Kidney epithelial cell (primary cell): Measurements from ENCODE around the gene PYGL. TPM values are rescaled to one million over a fixed set of nuclear protein-coding genes. Genes with fewer than 3 reads are reported as not detected.

Experiments used
- DNase-seq: peaks from one replicate; pipeline ENCODE4 v3.0.0-alpha.2; 2010; ENCODE audit warnings: low read depth
- H3K27me3 ChIP-seq: 2 replicates; pipeline ENCODE4 v1.6.0; 2011; ENCODE audit warnings: low read length; ENCODE audit not compliant: control insufficient read depth, insufficient read depth
- H3K36me3 ChIP-seq: 2 replicates; pipeline ENCODE4 v1.5.1; 2011; ENCODE audit warnings: low read length; ENCODE audit not compliant: control insufficient read depth, insufficient read depth
- H3K4me3 ChIP-seq: 2 replicates; pipeline ENCODE4 v1.5.1; 2011; ENCODE audit warnings: low read depth, mild to moderate bottlenecking, control low read depth, low read length
- total RNA-seq: library from RNA; depleted of rRNA; stranded (reverse); fragments of >200 nt; gene quantifications from 2 replicates; pipeline ENCODE4 v1.2.3, GENCODE V29; 2015
- TF ChIP-seq, protein P1 (sequence below): IDR thresholded peaks from 2 replicates; pipeline ENCODE4 v1.5.1; 2011; ENCODE audit warnings: mild to moderate bottlenecking, moderate library complexity, low read length, control low read depth, inconsistent platforms; ENCODE audit not compliant: insufficient read depth, poor library complexity, severe bottlenecking

PYGL gene
- total RNA-seq, 1 donor from 2014 or later: 41.1 TPM

DNA sequence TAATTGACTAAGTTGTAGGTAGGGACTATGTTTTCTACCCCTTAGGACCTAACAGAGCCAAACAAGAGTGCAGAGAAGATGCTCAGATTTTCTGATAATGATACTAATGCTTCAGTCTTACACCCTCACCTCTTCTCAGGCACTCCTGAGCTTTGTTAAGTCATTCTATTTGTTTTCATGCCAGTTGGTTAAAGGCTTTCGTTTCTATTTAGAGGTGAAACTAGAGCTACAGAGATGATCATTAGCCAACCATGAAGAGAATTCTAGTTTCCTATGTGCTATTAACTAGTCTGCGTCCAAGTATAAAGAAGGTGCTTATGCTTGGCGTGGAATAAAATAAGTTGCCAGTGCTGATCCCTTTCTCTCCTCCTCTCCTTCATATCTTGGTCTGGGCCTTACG, 34.6 kb upstream of the PYGL start:
- Histone ChIP-seq H3K4me3 (no peak overlapping the region), H3K27me3 (peaks cover 2% of the 10 kb centered on the region), H3K36me3 (no peaks in the 10 kb centered on the region)
- no peak for DNase-seq
- TF ChIP-seq, protein P1, sequence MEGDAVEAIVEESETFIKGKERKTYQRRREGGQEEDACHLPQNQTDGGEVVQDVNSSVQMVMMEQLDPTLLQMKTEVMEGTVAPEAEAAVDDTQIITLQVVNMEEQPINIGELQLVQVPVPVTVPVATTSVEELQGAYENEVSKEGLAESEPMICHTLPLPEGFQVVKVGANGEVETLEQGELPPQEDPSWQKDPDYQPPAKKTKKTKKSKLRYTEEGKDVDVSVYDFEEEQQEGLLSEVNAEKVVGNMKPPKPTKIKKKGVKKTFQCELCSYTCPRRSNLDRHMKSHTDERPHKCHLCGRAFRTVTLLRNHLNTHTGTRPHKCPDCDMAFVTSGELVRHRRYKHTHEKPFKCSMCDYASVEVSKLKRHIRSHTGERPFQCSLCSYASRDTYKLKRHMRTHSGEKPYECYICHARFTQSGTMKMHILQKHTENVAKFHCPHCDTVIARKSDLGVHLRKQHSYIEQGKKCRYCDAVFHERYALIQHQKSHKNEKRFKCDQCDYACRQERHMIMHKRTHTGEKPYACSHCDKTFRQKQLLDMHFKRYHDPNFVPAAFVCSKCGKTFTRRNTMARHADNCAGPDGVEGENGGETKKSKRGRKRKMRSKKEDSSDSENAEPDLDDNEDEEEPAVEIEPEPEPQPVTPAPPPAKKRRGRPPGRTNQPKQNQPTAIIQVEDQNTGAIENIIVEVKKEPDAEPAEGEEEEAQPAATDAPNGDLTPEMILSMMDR: no peak

DNA sequence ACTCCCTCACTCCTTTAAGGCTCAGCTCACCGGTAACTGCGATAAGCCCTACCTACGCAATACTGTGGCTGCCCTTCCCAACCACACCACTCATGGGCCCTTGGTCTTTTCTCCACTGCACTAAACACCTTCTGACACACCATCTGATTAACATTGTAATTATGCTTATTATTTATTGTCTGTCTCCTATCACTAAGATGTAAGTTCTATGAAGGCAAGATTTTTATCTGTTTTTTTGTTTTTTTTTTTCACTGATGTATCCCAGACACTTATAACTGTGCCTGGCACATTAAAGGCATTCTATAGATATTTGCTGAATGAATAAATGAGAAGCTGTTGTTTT, 34.2 kb upstream of the PYGL start:
- DNase-seq: no peak
- Histone ChIP-seq H3K4me3 (no peak overlapping the region), H3K36me3 (no peaks in the 10 kb centered on the region), H3K27me3 (peaks cover 2% of the 10 kb centered on the region)
- TF ChIP-seq, protein P1: no peak

DNA sequence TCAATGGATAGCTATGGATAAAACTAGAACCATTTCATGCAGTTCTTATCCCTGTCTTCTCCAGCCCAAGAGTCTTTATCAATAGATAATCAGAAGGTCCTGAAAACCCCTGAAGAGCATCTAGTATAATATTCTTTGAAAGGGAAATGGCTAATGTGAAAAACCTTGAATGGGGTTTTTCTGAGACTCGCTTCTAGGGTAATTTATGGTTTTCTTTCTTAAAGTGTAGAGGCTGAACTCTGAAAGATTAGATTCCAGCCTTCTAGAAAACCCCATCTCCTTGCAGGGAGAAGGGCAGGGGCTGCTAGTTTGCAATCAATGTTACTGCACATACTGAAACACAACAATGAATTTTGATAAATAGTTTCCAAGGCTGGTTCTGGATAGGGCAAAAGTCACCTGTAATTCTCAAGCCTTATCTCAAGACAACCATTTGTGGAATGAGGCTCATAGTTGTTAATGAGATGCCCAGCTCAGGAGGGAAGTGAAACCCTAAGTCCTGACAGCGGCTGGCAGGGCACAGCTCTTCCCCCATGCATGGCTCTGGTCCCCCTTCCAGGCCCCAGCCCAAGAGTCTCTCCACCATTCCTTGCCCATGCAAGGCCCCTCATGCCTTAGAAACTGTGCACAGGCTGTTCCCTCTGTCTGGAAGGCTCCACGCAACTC, 33.7 kb upstream of the PYGL start:
- TF ChIP-seq, protein P1: no peak
- Histone ChIP-seq H3K27me3 (peaks cover 2% of the 10 kb centered on the region), H3K4me3 (no peak overlapping the region), H3K36me3 (no peaks in the 10 kb centered on the region)
- no peak for DNase-seq

DNA sequence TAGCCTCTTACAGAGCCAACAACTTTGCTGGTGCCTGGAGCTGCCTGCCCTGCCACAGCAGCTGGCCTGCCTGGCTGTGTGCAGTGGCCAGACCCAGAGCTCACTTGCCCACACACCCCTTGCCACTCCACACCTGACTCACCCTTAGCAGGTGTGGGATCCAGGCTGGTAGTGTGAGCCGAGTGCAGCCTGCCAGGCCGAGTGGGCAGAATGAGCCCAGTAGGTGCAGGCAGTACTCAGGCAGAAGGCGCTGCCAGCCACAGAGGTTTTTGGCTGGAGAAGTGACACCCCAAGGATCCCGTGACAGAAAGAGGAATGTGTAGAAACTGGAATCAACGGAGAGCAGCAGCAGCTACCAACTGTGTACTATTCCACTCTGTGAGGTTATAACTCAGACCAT, 29.8 kb upstream of the PYGL start:
- DNase-seq: no peak
- no peaks in the 10 kb centered on the region for H3K36me3 ChIP-seq
- H3K27me3 ChIP-seq: peaks cover 2% of the 10 kb centered on the region
- H3K4me3 ChIP-seq: no peak overlapping the region
- TF ChIP-seq, protein P1: no peak

DNA sequence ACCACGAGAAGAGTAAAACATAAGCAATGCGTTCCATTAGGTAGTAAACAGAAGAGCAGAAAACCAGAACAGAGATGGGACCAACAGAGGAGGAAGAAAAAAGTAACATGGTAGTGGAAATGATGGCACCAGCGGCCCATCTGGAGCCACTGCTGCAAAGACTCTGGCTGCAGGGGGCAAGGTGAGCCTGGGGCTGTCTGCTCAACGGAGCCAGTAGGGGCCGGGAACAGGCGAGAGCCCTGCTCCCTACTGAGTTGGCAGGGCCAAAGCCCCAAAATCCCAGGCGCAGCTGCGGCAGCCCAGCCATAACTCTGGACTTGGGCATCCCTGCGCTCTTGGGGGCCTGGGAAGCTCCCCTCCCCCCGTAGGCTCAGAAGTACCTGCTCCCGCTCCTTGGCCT, 28.5 kb upstream of the PYGL start:
- peaks cover 2% of the 10 kb centered on the region for H3K27me3 ChIP-seq
- no peak for DNase-seq
- no peaks in the 10 kb centered on the region for H3K36me3 ChIP-seq
- TF ChIP-seq, protein P1: no peak
- no peak overlapping the region for H3K4me3 ChIP-seq

DNA sequence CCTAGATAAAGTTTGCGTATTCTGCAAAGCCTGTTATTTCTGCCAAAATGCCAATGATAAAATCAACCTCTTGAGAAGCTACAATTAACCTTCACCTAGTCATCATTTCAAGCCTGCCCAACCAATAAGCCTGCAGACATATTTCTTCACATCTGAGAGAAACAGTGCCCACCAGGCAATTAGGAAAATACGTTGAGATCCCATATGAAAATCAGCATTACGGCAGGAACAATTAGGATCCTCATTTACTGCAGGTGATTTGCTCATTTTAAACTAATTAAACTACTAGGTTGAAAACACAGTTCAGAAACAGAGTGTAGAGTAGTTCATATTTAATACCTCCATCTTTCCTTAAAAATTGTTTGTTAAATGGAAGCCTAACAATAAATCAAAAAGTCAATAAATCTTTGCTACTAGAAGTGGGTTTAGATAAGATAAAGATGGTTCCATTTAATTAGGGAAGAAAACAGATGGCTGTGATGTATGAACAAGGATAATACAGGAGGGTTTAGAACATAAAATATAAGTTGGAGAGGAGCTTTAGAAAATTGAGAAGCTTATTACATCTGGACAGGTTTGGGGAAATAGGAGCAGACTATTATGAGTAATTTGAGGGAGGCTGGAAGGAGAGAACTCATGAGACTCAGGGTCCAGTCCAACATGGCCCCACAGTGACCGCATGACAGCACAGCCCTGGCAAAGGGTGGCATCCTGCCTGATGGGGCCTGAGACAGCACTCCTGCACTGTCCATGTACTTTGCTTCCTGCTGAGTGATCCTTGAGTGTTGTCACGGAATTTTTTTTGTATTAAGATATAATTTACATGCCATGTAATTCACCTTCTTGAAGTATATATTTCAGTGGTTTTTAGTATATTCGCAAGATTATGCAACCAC, 26.9 kb upstream of the PYGL start:
- no peaks in the 10 kb centered on the region for H3K27me3 ChIP-seq

More for the DNA sequence above, 26.9 kb upstream of the PYGL start:
- H3K36me3 ChIP-seq: no peaks in the 10 kb centered on the region
- H3K4me3 ChIP-seq: no peak overlapping the region
- DNase-seq: no peak
- TF ChIP-seq, protein P1: no peak
